CD4-positive, alpha-beta T cell treated with Interleukin-17A for 4 hours (primary cell): ENCODE measurements around the gene TCF23.
"Not testable (repeated sequence)": the region's sequence is repeated elsewhere in the genome, so short reads cannot be mapped to it uniquely, and the experiment has no call there.

Source experiments
- DNase-seq: peaks from one replicate; pipeline ENCODE4 v3.0.0-alpha.2; 2020; ENCODE audit warnings: mixed read lengths

Gene TCF23

DNA sequence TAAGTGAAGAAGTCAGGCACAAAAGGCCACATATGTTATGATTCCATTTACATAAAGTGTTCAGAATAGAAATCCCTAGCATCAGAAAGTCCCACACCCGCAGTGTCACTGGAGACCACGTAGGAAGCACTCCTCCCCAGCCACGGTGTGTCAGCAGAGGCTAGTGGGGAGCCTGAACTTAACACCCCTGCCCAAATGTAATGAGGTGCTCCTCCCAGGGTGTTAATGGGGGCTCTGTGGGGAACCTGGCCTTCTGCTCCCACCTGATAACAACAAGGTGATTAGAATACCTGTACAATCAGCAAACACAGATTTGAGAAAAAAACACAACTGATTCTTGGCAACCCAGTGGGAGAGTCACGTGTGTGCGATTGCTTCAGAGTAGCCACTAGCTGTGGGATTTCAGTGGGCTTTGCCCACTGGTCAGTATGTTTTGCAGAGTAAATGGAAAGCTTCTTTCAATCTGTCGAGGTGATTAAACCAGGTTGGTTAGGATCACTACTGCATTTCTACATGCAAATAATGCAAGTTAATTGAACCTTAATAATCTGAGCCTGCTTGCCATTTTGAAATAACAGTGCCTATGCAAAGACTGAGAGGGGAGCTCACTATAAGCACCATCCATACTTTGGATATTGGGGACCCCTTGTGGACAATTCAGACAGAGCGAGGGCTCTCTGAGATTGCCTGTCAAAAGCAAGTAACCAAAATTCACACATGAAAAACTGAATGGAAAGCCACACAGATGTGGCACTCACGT lies 42.4 kb downstream of the TCF23 start:
- DNase-seq, result peak; percentile 53

DNA sequence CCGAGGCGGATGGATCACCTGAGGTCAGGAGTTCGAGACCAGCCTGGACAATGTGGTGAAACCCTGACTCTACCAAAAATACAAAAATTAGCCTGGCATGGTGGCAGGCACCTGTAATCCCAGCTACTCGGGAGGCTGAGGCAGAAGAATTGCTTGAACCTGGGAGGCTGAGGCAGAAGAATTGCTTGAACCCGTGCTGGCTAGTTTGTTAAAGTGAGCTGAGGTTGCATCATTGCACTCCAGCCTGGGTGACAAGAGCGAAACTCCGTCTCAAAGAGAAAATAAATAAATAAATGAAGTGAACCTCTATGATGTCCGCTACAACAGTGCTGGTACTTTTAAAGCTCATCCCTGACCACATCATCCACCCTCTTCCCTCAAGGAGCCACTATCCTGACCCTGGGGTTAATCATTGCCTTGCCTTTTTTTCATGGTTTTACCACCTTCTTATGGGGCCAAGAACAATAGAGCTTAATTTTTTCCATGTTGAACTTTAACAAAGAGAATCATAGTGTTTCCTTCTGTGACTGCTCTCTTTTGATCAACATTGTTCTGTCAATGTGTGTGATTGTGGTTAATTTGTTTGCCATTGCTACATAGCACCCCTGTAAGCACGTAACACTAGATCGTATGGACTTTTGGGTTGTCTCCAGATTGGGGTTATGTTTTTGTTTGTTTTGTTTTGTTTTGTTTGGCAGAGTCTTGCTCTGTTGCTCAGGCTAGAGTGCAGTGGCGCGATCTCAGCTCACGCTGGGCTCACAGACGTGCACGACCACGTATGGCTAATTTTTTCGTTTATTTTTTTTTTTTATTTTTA lies 45.9 kb downstream of the TCF23 start:
- no peak for DNase-seq

DNA sequence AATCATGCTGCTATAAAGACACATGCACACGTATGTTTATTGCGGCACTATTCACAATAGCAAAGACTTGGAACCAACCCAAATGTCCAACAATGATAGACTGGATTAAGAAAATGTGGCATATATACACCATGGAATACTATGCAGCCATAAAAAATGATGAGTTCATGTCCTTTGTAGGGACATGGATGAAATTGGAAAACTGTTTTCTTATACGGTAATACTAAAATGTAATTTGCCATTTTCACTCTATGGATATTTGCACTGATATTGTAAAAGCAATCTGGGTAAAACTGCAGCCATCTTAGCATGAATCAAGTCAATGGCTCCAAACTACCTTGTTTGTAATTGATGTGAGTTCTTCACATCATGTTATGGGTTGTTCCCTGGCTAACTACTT lies 47.0 kb downstream of the TCF23 start:
- DNase-seq, result not testable (repeated sequence)

DNA sequence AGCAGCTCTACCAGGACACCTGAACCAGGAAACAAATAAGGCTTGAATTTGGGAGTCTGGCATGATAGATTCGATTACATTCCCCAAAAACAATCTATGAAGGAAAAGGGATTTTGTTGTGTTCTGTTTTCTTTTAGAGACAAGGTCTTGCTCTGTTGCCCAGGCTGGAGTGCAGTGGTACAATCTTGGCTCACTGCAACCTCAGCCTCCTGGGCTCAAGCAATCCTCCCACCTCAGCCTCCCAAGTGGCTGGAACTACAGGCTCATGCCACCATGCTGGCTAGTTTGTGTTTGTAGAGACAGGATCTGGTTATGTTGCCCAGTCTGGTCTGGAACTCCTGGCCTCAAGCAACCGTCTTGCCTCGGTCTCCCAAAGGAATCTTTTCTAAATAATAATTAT lies 49.3 kb downstream of the TCF23 start:
- DNase-seq, result not testable (repeated sequence)

DNA sequence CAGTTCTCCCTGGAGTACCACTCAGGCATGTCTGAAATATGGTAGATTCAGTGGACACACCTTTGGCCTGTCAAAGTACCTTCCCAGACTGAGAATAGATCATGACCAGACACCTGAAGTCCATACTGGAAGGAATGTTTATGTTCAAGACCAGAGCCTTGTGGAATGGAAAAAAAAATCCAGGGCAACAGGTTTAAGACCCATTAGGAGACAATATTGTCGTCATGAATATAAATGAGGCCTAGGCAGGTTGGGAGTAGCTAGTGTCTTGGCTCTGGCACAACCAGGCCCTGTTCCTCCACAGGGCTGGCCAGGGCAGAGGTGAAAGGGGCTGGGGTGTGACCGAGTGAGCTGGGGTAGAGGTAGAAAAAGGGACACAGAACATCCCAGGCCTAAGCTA lies 49.8 kb downstream of the TCF23 start:
- DNase-seq, result no peak

DNA sequence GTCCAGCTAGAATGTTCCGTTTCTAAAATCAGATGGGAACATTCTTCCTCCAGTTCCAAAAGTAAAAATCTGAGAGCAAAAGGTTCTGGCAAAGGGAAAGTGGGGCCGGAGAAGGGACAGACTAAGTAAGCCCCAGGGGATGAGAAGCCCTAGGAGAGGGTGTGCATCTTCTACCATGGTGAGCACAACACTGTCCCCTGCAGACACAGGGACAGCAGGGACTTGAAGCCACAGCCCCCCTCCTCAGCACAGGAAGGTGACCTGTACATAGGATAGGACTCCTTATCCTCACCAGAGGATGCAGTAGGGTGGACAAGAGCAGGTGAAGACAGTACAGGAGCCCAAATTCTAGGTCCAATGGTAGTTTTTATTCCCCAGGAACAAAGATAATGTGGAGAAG lies 50.4 kb downstream of the TCF23 start:
- no peak for DNase-seq

DNA sequence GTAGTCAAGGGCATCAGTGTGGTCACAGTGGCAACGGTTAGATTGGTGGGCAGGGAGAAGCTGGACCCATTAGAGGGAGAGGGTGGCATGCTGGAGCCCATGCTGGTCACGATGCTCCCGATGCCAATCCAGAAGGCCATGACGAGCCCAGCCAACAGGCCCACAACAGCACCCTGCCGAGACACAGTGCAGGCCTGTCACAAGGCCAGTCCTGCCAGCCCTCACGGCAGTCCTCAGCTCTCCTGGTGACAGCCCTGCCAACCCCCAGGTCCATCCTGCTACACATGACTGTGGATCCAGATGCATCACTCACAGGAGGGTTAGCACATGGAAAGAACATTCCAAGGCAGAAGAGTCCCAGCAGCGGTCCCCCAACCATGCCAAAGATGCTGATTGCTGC lies 52.9 kb downstream of the TCF23 start:
- DNase-seq, result no peak

DNA sequence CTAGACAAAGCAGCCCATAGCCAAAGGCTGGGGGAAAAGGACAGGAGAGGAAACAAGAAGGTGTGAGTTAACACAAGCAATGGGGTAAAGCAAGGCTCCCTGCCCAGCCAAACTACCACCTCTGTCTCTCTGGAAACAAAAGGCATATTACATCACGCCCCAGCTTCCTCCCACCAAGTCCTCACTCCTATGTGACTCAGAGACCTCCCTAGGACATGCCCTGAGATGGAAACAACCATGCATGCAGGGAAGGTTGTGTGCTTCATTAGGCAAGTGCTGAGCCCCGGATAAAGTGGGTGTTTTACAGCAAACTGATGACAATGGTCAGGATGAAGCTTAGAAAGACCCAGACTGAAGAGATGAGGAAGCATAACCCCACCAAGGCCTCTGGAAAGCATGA lies 54.0 kb downstream of the TCF23 start:
- no peak for DNase-seq

DNA sequence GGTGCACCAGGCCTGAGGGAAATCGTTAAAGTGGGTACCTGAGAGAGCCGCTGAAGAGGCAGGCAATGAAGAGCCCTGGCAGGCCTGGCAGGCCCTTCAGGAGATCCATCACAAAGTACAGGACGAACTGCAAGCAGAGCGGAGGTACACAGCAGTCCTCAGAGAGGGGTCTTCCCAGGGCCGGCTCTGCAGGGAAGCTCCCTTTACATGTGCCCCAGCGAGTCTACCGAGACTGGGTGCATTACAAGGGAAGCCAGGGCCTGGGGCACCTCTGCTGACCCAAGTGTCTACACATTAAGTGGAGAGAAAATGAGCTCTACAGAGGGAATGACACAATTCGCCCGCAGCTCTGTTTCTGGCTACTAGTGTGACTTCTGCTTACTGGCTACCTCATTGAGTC lies 54.9 kb downstream of the TCF23 start:
- DNase-seq, result no peak

DNA sequence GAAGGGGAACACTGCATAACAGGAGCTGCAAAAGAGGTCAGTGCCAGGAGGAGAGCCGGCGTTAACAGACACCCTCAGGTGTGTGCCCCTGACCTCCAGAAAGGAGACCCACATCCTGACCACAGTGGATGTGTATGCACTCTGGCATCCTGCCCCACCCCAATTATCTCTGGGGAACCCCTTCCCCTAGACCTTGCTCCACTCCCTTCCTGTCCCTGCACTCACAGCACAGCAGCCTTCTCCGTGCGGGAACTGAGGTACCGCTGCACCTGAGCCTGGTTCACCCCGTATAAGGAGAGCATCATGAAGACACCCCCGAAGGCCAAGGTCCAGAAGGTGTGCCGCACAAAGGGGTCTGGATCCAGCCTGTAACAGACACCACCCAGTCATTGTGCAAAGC lies 55.8 kb downstream of the TCF23 start:
- DNase-seq, result no peak

DNA sequence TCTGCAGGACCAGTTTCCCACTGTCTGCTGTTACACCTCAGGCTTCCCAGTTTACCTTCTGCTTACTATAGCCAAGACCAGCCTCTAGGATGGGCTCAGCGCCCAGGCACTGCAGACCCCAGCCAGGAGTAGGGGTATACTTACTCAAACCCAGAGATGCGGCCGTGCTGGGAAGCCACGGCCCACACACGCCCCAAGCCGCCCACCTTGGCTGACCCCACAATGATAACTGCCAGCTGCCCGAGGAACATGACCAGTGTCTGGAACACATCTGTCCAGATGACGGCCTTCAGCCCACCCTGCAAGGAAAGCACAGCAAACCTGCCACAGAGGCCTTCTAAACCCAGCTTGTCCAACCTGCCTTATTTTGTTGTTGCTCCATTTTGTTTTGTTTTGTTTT lies 56.4 kb downstream of the TCF23 start:
- DNase-seq, result no peak

DNA sequence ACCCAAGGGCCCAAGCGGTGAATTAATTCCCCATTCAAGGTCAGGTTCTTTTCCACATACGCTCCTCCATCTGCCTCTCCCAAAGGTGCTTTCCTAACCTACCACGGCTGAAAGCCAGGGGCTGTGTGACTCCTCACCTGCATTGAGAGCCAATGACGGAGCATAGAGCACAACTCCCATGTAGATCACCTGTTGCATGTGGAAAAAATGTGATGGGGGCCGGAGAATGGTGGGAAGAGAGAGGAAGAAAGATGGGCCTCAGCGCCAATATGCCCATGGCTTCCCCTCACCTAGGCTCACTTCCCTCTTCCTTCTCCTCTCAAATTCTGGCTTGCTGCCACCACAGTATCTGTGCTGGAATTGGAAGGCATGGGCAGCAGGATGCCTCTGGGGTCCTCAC lies 57.5 kb downstream of the TCF23 start:
- DNase-seq, result no peak
